Measurements from ENCODE around the gene GBE1.

The GBE1 gene

GRCh38 chr3:81462921-81463320 lies 298.5 kb downstream of the GBE1 start:
- no peak overlapping the region for H2AFZ ChIP-seq (ENCODE audit: low read depth, low read length)
- H3K4me3 ChIP-seq (ENCODE audit: low read length): no peak overlapping the region
- H3K4me1 ChIP-seq (ENCODE audit: low read length): peaks cover 8% of the 10 kb centered on the region
- H4K20me1 ChIP-seq (ENCODE audit: insufficient read depth, low read length): no peaks in the 10 kb centered on the region
- H3K36me3 ChIP-seq (replicated peaks; ENCODE audit: low read depth, low read length): no peaks in the 10 kb centered on the region
- H3K9ac ChIP-seq (ENCODE audit: low read length): no peak overlapping the region
- H3K4me2 ChIP-seq (ENCODE audit: low read length): no peak overlapping the region
- no peak overlapping the region for H3K27ac ChIP-seq (ENCODE audit: low read length)
- no peak for TF ChIP-seq EZH2phosphoT487 (IDR thresholded peaks at IDR 0.05; ENCODE audit: low read depth)
- no peak for TF ChIP-seq CTCF (IDR thresholded peaks at IDR 0.05; ENCODE audit: low read depth, low read length)
- no peaks in the 10 kb centered on the region for H3K9me3 ChIP-seq (ENCODE audit: insufficient read depth, low read length)
- no peaks in the 10 kb centered on the region for H3K27me3 ChIP-seq (ENCODE audit: low read depth, low read length)
- no peaks in the 10 kb centered on the region for H3K79me2 ChIP-seq (ENCODE audit: low read length)

GRCh38 chr3:81459733-81460132 lies 301.7 kb downstream of the GBE1 start:
- no peaks in the 10 kb centered on the region for H4K20me1 ChIP-seq (ENCODE audit: insufficient read depth, low read length)
- H3K4me2 ChIP-seq (ENCODE audit: low read length): no peak overlapping the region
- no peaks in the 10 kb centered on the region for H3K9me3 ChIP-seq (ENCODE audit: insufficient read depth, low read length)
- no peak overlapping the region for H2AFZ ChIP-seq (ENCODE audit: low read depth, low read length)
- no peaks in the 10 kb centered on the region for H3K36me3 ChIP-seq (replicated peaks; ENCODE audit: low read depth, low read length)
- H3K4me3 ChIP-seq (ENCODE audit: low read length): no peak overlapping the region
- H3K27me3 ChIP-seq (ENCODE audit: low read depth, low read length): no peaks in the 10 kb centered on the region
- H3K4me1 ChIP-seq (ENCODE audit: low read length): peaks cover 8% of the 10 kb centered on the region
- no peaks in the 10 kb centered on the region for H3K79me2 ChIP-seq (ENCODE audit: low read length)
- no peak overlapping the region for H3K9ac ChIP-seq (ENCODE audit: low read length)
- TF ChIP-seq EZH2phosphoT487 (IDR thresholded peaks at IDR 0.05; ENCODE audit: low read depth) (no peak), CTCF (IDR thresholded peaks at IDR 0.05; ENCODE audit: low read depth, low read length) (no peak)
- H3K27ac ChIP-seq (ENCODE audit: low read length): no peak overlapping the region

- Histone ChIP-seq H3K36me3 (replicated peaks; ENCODE audit: low read depth, low read length) (no peaks in the 10 kb centered on the region), H4K20me1 (ENCODE audit: insufficient read depth, low read length) (no peaks in the 10 kb centered on the region), H2AFZ (ENCODE audit: low read depth, low read length) (no peak overlapping the region), H3K79me2 (ENCODE audit: low read length) (no peaks in the 10 kb centered on the region), H3K9ac (ENCODE audit: low read length) (no peak overlapping the region), H3K4me1 (ENCODE audit: low read length) (no peaks in the 10 kb centered on the region), H3K27me3 (ENCODE audit: low read depth, low read length) (no peaks in the 10 kb centered on the region), H3K27ac (ENCODE audit: low read length) (no peak overlapping the region), H3K4me2 (ENCODE audit: low read length) (no peak overlapping the region), H3K4me3 (ENCODE audit: low read length) (no peak overlapping the region), H3K9me3 (ENCODE audit: insufficient read depth, low read length) (no peaks in the 10 kb centered on the region)
- TF ChIP-seq CTCF (IDR thresholded peaks at IDR 0.05; ENCODE audit: low read depth, low read length): no peak
- TF ChIP-seq EZH2phosphoT487 (IDR thresholded peaks at IDR 0.05; ENCODE audit: low read depth): no peak
Observed at GRCh38 chr3:81452418-81452817, 309.0 kb downstream of the GBE1 start.

- Histone ChIP-seq H3K4me1 (ENCODE audit: low read length) (no peaks in the 10 kb centered on the region), H3K9me3 (ENCODE audit: insufficient read depth, low read length) (no peaks in the 10 kb centered on the region), H4K20me1 (ENCODE audit: insufficient read depth, low read length) (no peaks in the 10 kb centered on the region), H3K36me3 (replicated peaks; ENCODE audit: low read depth, low read length) (no peaks in the 10 kb centered on the region), H3K4me2 (ENCODE audit: low read length) (no peak overlapping the region), H3K9ac (ENCODE audit: low read length) (no peak overlapping the region), H2AFZ (ENCODE audit: low read depth, low read length) (no peak overlapping the region), H3K79me2 (ENCODE audit: low read length) (no peaks in the 10 kb centered on the region), H3K27ac (ENCODE audit: low read length) (no peak overlapping the region), H3K27me3 (ENCODE audit: low read depth, low read length) (no peaks in the 10 kb centered on the region), H3K4me3 (ENCODE audit: low read length) (no peak overlapping the region)
- TF ChIP-seq EZH2phosphoT487 (IDR thresholded peaks at IDR 0.05; ENCODE audit: low read depth) (no peak), CTCF (IDR thresholded peaks at IDR 0.05; ENCODE audit: low read depth, low read length) (no peak)
Observed at GRCh38 chr3:81451611-81452010, 309.8 kb downstream of the GBE1 start.
